Spleen (tissue), 7 donors: ENCODE data around the gene TTC32.

Experiments used
- CTCF ChIP-seq, 11 experiments: fragments of 200-600 bp in 7 of 11; fragments of 450-650 bp in 4 of 11; sonication (generic) in 4 of 11; IDR thresholded peaks in 8 of 11; conservative IDR thresholded peaks in 3 of 11; 1 replicate in 7 of 11; 2 replicates in 4 of 11; pipeline versions ENCODE4 v1.4.0 to v1.8.0; 2016 to 2021; ENCODE audit warnings: antibody characterized with exemption in 11 of 11, inconsistent platforms in 4 of 11, mild to moderate bottlenecking in 1 of 11
- POLR2A ChIP-seq, 3 donors: fragments of 450-650 bp; IDR thresholded peaks; one replicate each; pipeline ENCODE4 v1.5.1; 2017; ENCODE audit warnings: antibody characterized with exemption in 3 of 3, mild to moderate bottlenecking in 1 of 3
- donor health status: DM: no; HTN: no; CAD: no; lungs with moderate emphysema.
- donor health status: DM: no; HTN: no; CAD: no.
- donor health status: DM: no; HTN: no; CAD: no.

GRCh38 chr2:19872302-19872701, 29.5 kb downstream of the TTC32 start:
- TF ChIP-seq CTCF (IDR thresholded peaks at IDR 0.05 in 8 of 11, conservative IDR thresholded peaks at IDR 0.05 in 3 of 11) (no peak), POLR2A (IDR thresholded peaks at IDR 0.05) (no peak)
